ENCODE data around the gene KANSL1.

GRCh38 chr17:46198233-46198632, 5.0 kb upstream of the KANSL1 start:
- TF ChIP-seq GABPA (IDR thresholded peaks at IDR 0.05; ENCODE audit: low read depth), result no peak
- no peak for TF ChIP-seq CTCF (IDR thresholded peaks at IDR 0.05)
- TF ChIP-seq TCF12 (IDR thresholded peaks at IDR 0.05), result no peak
- no peak for TF ChIP-seq ELF1 (IDR thresholded peaks at IDR 0.05)
- TF ChIP-seq RXRA (IDR thresholded peaks at IDR 0.05; ENCODE audit: borderline replicate concordance, low read depth), result no peak
